Mesendoderm (in vitro differentiated cells): ENCODE measurements around the gene SLC25A22.
A peak's percentile ranks its signal among the peaks of the same experiment; 100 is the strongest.

Experiments used
- DNase-seq: peaks from one replicate; pipeline ENCODE4 v3.0.0; 2013
- H2AK5ac ChIP-seq: 2 replicates; pipeline ENCODE4 v1.6.1; 2013; ENCODE audit warnings: low read length, inconsistent platforms
- H2BK120ac ChIP-seq: 2 replicates; pipeline ENCODE4 v1.6.1; 2013; ENCODE audit warnings: low read depth, mild to moderate bottlenecking, low read length, moderate library complexity, mixed read lengths
- H2BK15ac ChIP-seq: replicated peaks from 2 replicates; pipeline ENCODE4 v1.6.1; 2013; ENCODE audit warnings: low read depth, mild to moderate bottlenecking, moderate library complexity
- H2BK5ac ChIP-seq: 2 replicates; pipeline ENCODE4 v1.6.1; 2013; ENCODE audit warnings: low read length, inconsistent platforms
- H3K18ac ChIP-seq: 2 replicates; pipeline ENCODE4 v1.6.1; 2013; ENCODE audit warnings: mild to moderate bottlenecking, low read length, mixed read lengths
- H3K23ac ChIP-seq: one replicate; pipeline ENCODE4 v1.6.1; 2013; ENCODE audit warnings: low read length
- H3K27ac ChIP-seq: 2 replicates; pipeline ENCODE4 v1.5.1; 2013; ENCODE audit warnings: low read depth, mild to moderate bottlenecking, inconsistent platforms, low read length, moderate library complexity
- H3K27me3 ChIP-seq: 2 replicates; pipeline ENCODE4 v1.6.1; 2013; ENCODE audit warnings: low read length, control low read depth, mild to moderate bottlenecking, inconsistent platforms; ENCODE audit not compliant: insufficient read depth, poor library complexity
- H3K36me3 ChIP-seq: 2 replicates; pipeline ENCODE4 v1.6.1; 2013; ENCODE audit warnings: low read length, inconsistent platforms; ENCODE audit not compliant: control insufficient read depth, insufficient read depth
- H3K4ac ChIP-seq: one replicate; pipeline ENCODE4 v1.6.1; 2013; ENCODE audit warnings: low read depth, mild to moderate bottlenecking, low read length, moderate library complexity
- H3K4me1 ChIP-seq: 2 replicates; pipeline ENCODE4 v1.6.1; 2013; ENCODE audit warnings: low read depth, low read length, inconsistent platforms; ENCODE audit not compliant: control insufficient read depth
- H3K4me2 ChIP-seq: 2 replicates; pipeline ENCODE4 v1.6.1; 2013; ENCODE audit warnings: low read length
- H3K4me3 ChIP-seq: 2 replicates; pipeline ENCODE4 v1.5.1; 2013; ENCODE audit warnings: mild to moderate bottlenecking, low read length
- H3K56ac ChIP-seq: one replicate; pipeline ENCODE4 v1.6.1; 2013; ENCODE audit warnings: low read length
- H3K79me1 ChIP-seq: 2 replicates; pipeline ENCODE4 v1.6.1; 2013; ENCODE audit warnings: low read length, inconsistent platforms
- H3K79me2 ChIP-seq: 2 replicates; pipeline ENCODE4 v1.6.1; 2013; ENCODE audit warnings: mild to moderate bottlenecking, low read length; ENCODE audit not compliant: control insufficient read depth, insufficient read depth
- H3K9ac ChIP-seq: 2 replicates; pipeline ENCODE4 v1.6.1; 2013; ENCODE audit warnings: low read length, inconsistent platforms
- H4K5ac ChIP-seq: one replicate; pipeline ENCODE4 v1.6.1; 2013; ENCODE audit warnings: low read length
- H4K8ac ChIP-seq: one replicate; pipeline ENCODE4 v1.6.1; 2013; ENCODE audit warnings: low read depth, mild to moderate bottlenecking, control low read depth, low read length, moderate library complexity
- WGBS: extraction: QIAGEN DNeasy Blood & Tissue Kit; methylation state at CpG from one replicate; pipeline ENCODE4 v1.1.7; 2013; ENCODE audit warnings: low lambda C conversion rate, missing lambda C conversion rate; ENCODE audit not compliant: insufficient coverage; ENCODE audit errors: extremely low coverage; 5-methylcytosine and 5-hydroxymethylcytosine counted together

SLC25A22 gene

DNA sequence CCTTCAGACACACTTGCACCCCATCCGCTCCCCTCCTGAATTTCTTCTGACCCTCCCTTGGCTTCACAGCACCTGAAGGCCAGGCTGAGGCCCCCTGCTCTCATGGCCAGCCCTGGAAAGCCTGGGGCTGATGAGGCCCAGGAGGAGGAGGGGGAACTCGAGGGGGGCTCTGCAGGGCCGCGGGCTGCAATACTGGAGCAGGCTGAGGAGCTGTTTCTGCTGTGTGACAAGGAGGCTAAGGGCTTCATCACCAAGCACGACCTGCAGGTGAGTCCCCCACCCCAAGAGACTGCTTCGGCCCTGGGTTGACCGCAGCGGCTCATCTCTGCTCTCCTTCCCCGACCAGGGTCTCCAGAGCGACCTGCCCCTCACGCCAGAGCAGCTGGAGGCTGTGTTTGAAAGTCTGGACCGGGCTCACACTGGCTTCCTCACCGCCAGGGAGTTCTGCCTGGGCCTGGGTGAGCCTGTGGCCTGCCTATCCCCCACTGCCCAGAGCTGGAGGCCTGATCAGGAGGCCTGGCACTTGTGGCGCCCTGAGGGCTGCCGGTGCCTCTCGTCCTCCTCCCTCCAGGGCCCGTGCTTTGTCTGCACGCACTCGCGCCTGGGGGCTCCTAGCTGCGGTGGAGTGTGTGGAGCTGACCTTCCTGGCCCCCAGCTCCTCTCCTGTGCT lies 30.6 kb upstream of the SLC25A22 start:
- H2BK15ac ChIP-seq: no peak overlapping the region
- H2AK5ac ChIP-seq: no peak overlapping the region
- H2BK120ac ChIP-seq: no peak overlapping the region
- no peak overlapping the region for H3K4ac ChIP-seq
- peak overlapping the region; percentile 56 for H3K4me2 ChIP-seq
- no peak for DNase-seq
- H4K8ac ChIP-seq: no peak overlapping the region
- H3K27me3 ChIP-seq: peaks cover 3% of the 10 kb centered on the region
- no peak overlapping the region for H3K18ac ChIP-seq
- H3K4me1 ChIP-seq: peaks cover 9% of the 10 kb centered on the region
- no peaks in the 10 kb centered on the region for H3K79me1 ChIP-seq
- H3K79me2 ChIP-seq: no peaks in the 10 kb centered on the region
- no peak overlapping the region for H2BK5ac ChIP-seq
- no peak overlapping the region for H3K27ac ChIP-seq
- no peak overlapping the region for H3K4me3 ChIP-seq
- H4K5ac ChIP-seq: no peak overlapping the region
- no CpG with 5 or more reads among the region's 21 CpGs for WGBS
- H3K9ac ChIP-seq: peak overlapping the region; percentile 70
- H3K23ac ChIP-seq: peak overlapping the region; percentile 24
- H3K56ac ChIP-seq: peak overlapping the region; percentile 81
- H3K36me3 ChIP-seq: no peaks in the 10 kb centered on the region

DNA sequence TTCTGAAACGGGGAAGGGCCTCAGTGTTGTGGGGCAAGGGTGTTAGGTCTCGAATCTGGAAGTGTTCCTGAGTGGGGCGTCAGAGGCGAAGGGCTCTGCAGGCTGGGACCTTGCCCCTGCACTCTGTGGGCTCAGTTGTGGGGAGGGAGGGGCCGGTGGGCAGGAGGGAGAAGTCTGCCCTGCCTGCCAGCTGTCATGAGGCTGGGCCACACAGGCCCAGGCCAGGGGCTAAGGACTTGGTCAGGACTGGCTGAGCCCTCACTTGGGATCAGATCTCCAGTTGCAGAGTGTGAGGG lies 29.8 kb upstream of the SLC25A22 start, which contains the start of gene CRACR2B:
CRACR2B (plus strand) TSS at position 23 of the 296 bp plus-strand sequence. CDS start 689 bp downstream, outside the sequence.
- DNase-seq: no peak

DNA sequence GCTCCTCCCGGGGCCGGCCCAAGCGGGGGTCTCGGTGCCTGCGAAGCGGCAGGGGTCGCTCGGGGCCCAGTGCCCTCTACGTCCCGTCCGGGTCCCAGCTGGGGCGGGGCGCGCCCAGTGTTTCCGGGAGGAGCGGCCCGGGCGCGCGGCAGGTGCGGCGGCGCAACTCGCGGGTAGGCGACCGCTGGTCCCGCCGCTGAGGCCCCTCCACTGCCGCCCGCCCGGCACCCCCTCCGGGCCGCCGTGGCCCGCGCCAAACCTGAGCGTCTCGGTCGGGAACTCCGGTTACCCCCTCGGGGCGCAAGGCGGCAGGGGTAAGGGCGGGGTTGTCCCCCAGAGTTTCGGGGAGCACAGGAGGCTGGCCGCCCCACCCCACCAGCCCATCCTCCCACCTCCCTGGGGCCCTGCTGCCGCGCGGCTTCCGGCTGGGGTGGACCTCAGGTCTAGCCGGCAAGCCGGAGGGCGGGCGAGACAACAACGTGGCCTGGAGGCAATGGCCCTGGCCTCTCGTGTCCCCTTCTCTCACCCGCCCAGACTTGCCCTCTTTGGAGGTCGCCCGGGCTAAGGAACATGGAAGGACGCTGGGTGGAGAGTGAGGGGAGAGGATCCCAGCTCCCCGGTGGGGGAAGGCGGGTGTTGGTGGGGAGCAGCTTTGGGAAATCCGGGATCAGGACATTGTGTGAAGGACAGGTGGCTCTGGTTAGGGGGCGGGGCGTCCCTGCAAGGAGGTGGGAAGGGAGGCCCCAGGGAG lies 29.2 kb upstream of the SLC25A22 start:
- H3K27me3 ChIP-seq: peaks cover 3% of the 10 kb centered on the region
- no peak overlapping the region for H3K4ac ChIP-seq
- H3K79me1 ChIP-seq: no peaks in the 10 kb centered on the region
- WGBS: no CpG with 5 or more reads among the region's 66 CpGs
- no peak overlapping the region for H4K8ac ChIP-seq
- peak overlapping the region; percentile 48 for H3K9ac ChIP-seq
- DNase-seq: peak; percentile 60
- H4K5ac ChIP-seq: no peak overlapping the region
- H3K4me2 ChIP-seq: peak overlapping the region; percentile 52
- no peak overlapping the region for H3K23ac ChIP-seq
- peak overlapping the region; percentile 56 for H3K56ac ChIP-seq
- no peak overlapping the region for H2BK5ac ChIP-seq
- H3K36me3 ChIP-seq: no peaks in the 10 kb centered on the region
- no peak overlapping the region for H2AK5ac ChIP-seq
- no peak overlapping the region for H3K4me3 ChIP-seq
- H3K4me1 ChIP-seq: peaks cover 9% of the 10 kb centered on the region
- no peak overlapping the region for H3K18ac ChIP-seq
- H3K27ac ChIP-seq: peak overlapping the region; percentile 2
- H2BK15ac ChIP-seq: no peak overlapping the region
- no peaks in the 10 kb centered on the region for H3K79me2 ChIP-seq
- no peak overlapping the region for H2BK120ac ChIP-seq

More for the DNA sequence above, 29.8 kb upstream of the SLC25A22 start, which contains the start of gene CRACR2B:
- no CpG with 5 or more reads among the region's 5 CpGs for WGBS
- no peak within 1 kb of the TSS for H2BK5ac ChIP-seq
- peak within 1 kb of the TSS; percentile 24 for H3K23ac ChIP-seq
- no peak within 1 kb of the TSS for H2BK15ac ChIP-seq
- no peaks in the 10 kb centered on the region for H3K79me2 ChIP-seq
- H4K5ac ChIP-seq: no peak within 1 kb of the TSS
- H3K4me3 ChIP-seq: no peak within 1 kb of the TSS
- H3K79me1 ChIP-seq: no peaks in the 10 kb centered on the region
- H3K27me3 ChIP-seq: peaks cover 3% of the 10 kb centered on the region
- no peak within 1 kb of the TSS for H2BK120ac ChIP-seq
- no peak within 1 kb of the TSS for H3K18ac ChIP-seq
- H3K27ac ChIP-seq: peak within 1 kb of the TSS; percentile 2
- peak within 1 kb of the TSS; percentile 70 for H3K9ac ChIP-seq
- peak within 1 kb of the TSS; percentile 52 for H3K4me2 ChIP-seq
- peak within 1 kb of the TSS; percentile 81 for H3K56ac ChIP-seq
- H3K36me3 ChIP-seq: no peaks in the 10 kb centered on the region
- peaks cover 9% of the 10 kb centered on the region for H3K4me1 ChIP-seq
- H3K4ac ChIP-seq: no peak within 1 kb of the TSS
- no peak within 1 kb of the TSS for H4K8ac ChIP-seq
- no peak within 1 kb of the TSS for H2AK5ac ChIP-seq

DNA sequence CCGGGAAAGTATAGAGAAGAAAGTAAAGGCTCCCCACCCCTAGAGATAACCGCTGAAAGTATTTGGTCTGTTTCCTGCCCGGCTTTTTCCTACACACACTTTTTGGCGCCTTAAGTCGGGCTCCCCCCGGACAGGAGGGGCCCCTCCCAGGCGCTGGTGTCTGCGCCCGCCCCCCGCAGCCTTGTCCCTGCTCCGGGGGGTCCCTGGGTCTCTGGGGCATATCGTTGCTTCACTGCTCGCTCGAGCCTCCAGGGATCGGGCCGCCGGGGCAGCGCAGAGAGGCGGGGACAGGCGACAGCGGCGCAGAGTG lies 28.7 kb upstream of the SLC25A22 start:
- H3K36me3 ChIP-seq: no peaks in the 10 kb centered on the region
- H4K8ac ChIP-seq: no peak overlapping the region
- no peak overlapping the region for H2AK5ac ChIP-seq
- H2BK5ac ChIP-seq: no peak overlapping the region
- peaks cover 3% of the 10 kb centered on the region for H3K27me3 ChIP-seq
- WGBS: no CpG with 5 or more reads among the region's 22 CpGs
- peak overlapping the region; percentile 52 for H3K4me2 ChIP-seq
- no peak overlapping the region for H3K4me3 ChIP-seq
- H3K18ac ChIP-seq: no peak overlapping the region
- H3K4ac ChIP-seq: no peak overlapping the region
- no peak overlapping the region for H2BK15ac ChIP-seq
- H3K27ac ChIP-seq: no peak overlapping the region
- H3K56ac ChIP-seq: peak overlapping the region; percentile 56
- no peaks in the 10 kb centered on the region for H3K79me2 ChIP-seq
- no peak overlapping the region for H3K23ac ChIP-seq
- DNase-seq: no peak
- H4K5ac ChIP-seq: no peak overlapping the region
- H3K9ac ChIP-seq: peak overlapping the region; percentile 48
- no peaks in the 10 kb centered on the region for H3K79me1 ChIP-seq
- H2BK120ac ChIP-seq: no peak overlapping the region
- peaks cover 5% of the 10 kb centered on the region for H3K4me1 ChIP-seq

DNA sequence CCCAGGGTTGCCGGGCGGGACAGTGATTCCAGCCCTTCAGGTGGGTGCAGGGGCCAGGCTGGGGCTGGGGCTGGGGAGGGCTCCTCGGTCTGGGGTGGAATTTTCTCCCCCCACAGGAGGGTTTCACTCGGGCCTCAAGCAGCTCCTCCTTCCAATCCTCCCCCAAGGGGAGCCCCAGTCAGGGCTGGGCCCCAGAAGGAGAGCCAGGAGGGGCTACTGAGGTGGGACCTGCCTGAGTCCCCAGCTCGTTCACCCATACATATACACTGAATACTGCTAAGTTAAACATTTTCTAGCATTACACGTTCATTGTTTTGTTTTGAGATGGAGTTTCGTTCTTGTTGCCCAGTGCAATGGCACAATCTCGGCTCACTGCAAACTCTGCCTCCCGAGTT lies 28.1 kb upstream of the SLC25A22 start:
- DNase-seq: no peak
- H3K23ac ChIP-seq: no peak overlapping the region
- peaks cover under 1% of the 10 kb centered on the region for H3K79me1 ChIP-seq
- H3K4me2 ChIP-seq: no peak overlapping the region
- H3K4me3 ChIP-seq: no peak overlapping the region
- H3K79me2 ChIP-seq: no peaks in the 10 kb centered on the region
- H3K27ac ChIP-seq: no peak overlapping the region
- H3K27me3 ChIP-seq: peaks cover 3% of the 10 kb centered on the region
- no peak overlapping the region for H3K56ac ChIP-seq
- no peak overlapping the region for H2BK15ac ChIP-seq
- H4K5ac ChIP-seq: no peak overlapping the region
- peaks cover 5% of the 10 kb centered on the region for H3K4me1 ChIP-seq
- no peak overlapping the region for H2AK5ac ChIP-seq
- no peak overlapping the region for H3K9ac ChIP-seq
- no peak overlapping the region for H4K8ac ChIP-seq
- WGBS: no CpG with 5 or more reads among the region's 9 CpGs
- no peak overlapping the region for H3K4ac ChIP-seq
- H2BK120ac ChIP-seq: no peak overlapping the region
- H2BK5ac ChIP-seq: no peak overlapping the region
- no peaks in the 10 kb centered on the region for H3K36me3 ChIP-seq
- H3K18ac ChIP-seq: no peak overlapping the region
